ENCODE measurements around the gene ZFP91. TPM values are rescaled to one million over a fixed set of nuclear protein-coding genes. Genes with fewer than 3 reads are reported as not detected.
A peak's percentile ranks its signal among the peaks of the same experiment; 100 is the strongest.

ZFP91 gene
- total and polyA plus RNA-seq, 2 of the 13 experiments (the other 11 are each of a cell fraction or from before 2014, with no cell fraction given): 13.5 to 38.6 TPM

- TF ChIP-seq HMGXB3 (CRISPR knock-in tag; IDR thresholded peaks at IDR 0.05; ENCODE audit: borderline replicate concordance): no peak
- TF ChIP-seq SAP130 (CRISPR knock-in tag; IDR thresholded peaks at IDR 0.05; ENCODE audit: low read depth): peak; percentile 68
- TF ChIP-seq ZNF777 (CRISPR knock-in tag; IDR thresholded peaks at IDR 0.05): no peak
- no peak for TF ChIP-seq ADNP (CRISPR knock-in tag; IDR thresholded peaks at IDR 0.05)
- TF ChIP-seq HES4 (CRISPR knock-in tag; IDR thresholded peaks at IDR 0.05; ENCODE audit: borderline replicate concordance): no peak
- TF ChIP-seq POGZ (CRISPR knock-in tag; IDR thresholded peaks at IDR 0.05): no peak
- TF ChIP-seq CBX5 (CRISPR knock-in tag; IDR thresholded peaks at IDR 0.05; ENCODE audit: borderline replicate concordance): no peak
- no peak for TF ChIP-seq E2F2 (CRISPR knock-in tag; IDR thresholded peaks at IDR 0.05; ENCODE audit: borderline replicate concordance)
- TF ChIP-seq PTBP1 (IDR thresholded peaks at IDR 0.05; ENCODE audit: low read depth, low read length, poor library complexity, severe bottlenecking): peak; percentile 21
- no peak for TF ChIP-seq ZNF737 (CRISPR knock-in tag; IDR thresholded peaks at IDR 0.05; ENCODE audit: borderline replicate concordance)
- no peak for TF ChIP-seq GZF1 (CRISPR knock-in tag; IDR thresholded peaks at IDR 0.05)
- no peak for TF ChIP-seq ARNT (IDR thresholded peaks at IDR 0.05)
- TF ChIP-seq ZNF609 (CRISPR knock-in tag; IDR thresholded peaks at IDR 0.05; ENCODE audit: borderline replicate concordance): no peak
- no peak for TF ChIP-seq HNRNPH1 (optimal IDR thresholded peaks at IDR 0.05; ENCODE audit: low read depth, low read length)
- no peak for TF ChIP-seq DDIT3 (CRISPR knock-in tag; IDR thresholded peaks at IDR 0.05)
- 0 out of 2 replicates have a peak, but pooled peaks have one; percentile 51 for TF ChIP-seq ZFP90 (CRISPR knock-in tag; IDR thresholded peaks at IDR 0.05; ENCODE audit: borderline replicate concordance)
- TF ChIP-seq IRF9 (CRISPR knock-in tag; IDR thresholded peaks at IDR 0.05; ENCODE audit: borderline replicate concordance): 0 out of 2 replicates have a peak, but pooled peaks have one; percentile 26
- TF ChIP-seq MYC (CRISPR knock-in tag; IDR thresholded peaks at IDR 0.05; ENCODE audit: borderline replicate concordance): no peak
Observed at GRCh38 chr11:58578136-58578634, 678 bp upstream of the ZFP91 start (continued).
